Stimulated activated CD4-positive, alpha-beta T cell treated with anti-CD3 and anti-CD28 coated beads, Interleukin-12 subunit alpha, Interleukin-12 subunit beta, amount 100 ng/mL, for 24 hours (primary cell): ENCODE data around the gene MYCBP.
"Not testable (repeated sequence)": the region's sequence is repeated elsewhere in the genome, so short reads cannot be mapped to it uniquely, and the experiment has no call there.

Experiments
- DNase-seq, 2 experiments: peaks; one replicate each; pipeline ENCODE4 v3.0.0-alpha.2; 2020; ENCODE audit warnings: low read depth in 2 of 2

The MYCBP gene

DNA sequence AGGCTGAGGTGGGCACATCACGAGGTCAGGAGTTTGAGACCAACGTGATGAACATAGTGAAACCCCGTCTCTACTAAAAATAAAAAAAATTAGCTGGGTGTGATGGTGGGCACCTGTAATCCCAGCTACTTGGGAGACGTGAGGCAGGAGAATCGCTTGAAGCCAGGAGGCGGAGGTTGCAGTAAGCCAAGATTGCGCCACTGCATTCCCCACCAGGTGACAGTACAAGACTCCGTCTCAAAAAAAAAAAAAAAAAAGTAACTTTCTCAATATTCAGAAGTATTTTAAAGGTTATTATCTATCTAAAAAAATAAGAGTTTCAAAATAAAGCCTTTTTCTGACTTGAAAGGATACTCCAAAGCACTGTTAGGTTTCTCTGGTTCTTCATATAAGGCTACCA is 5.9 kb downstream of the MYCBP start:
- DNase-seq: no peak

DNA sequence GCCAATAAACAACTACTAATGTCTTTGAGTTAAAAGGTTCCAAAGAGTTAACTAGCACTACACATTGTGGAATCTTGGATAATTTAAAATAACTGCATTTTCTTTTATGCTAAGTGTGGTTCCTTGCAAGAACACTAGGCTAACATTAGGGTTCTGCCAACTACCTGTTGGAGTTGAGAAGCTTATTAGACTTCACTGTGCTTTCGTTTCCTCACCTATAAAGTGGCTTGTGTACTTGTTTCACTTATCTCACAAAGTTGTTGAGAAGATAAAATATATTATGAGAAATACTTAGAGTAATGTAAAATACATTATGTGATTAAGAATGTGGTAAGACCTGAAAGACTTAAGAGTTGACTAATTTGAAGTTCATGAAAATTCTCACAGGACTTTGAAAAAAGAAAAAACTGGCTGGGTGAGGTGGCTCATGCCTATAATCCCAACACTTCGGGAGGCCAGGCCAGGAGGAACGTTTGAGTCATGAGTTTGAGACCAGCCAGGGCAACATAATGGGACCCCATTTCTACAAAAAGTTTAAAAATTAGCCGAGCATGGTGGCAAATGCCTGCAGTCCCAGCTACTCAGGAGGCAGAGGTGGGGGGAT is 7.9 kb downstream of the MYCBP start:
- DNase-seq: no peak

DNA sequence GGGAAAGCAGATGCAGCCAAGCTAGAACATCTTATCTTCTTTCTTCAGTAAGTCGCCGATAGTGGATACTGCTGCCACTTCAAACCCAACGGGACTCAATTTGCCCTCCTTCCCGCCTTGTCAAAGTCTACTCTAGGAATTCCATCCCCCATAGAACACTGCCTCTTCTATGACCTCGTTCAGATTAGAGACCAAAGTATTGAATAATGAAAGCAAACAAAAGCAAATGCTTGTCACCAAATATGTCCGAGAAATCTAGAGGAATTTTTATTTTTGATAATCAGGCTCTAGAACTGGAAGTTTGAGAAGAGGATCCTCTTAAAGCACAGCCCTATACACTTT is 12.7 kb downstream of the MYCBP start:
- DNase-seq: no peak

DNA sequence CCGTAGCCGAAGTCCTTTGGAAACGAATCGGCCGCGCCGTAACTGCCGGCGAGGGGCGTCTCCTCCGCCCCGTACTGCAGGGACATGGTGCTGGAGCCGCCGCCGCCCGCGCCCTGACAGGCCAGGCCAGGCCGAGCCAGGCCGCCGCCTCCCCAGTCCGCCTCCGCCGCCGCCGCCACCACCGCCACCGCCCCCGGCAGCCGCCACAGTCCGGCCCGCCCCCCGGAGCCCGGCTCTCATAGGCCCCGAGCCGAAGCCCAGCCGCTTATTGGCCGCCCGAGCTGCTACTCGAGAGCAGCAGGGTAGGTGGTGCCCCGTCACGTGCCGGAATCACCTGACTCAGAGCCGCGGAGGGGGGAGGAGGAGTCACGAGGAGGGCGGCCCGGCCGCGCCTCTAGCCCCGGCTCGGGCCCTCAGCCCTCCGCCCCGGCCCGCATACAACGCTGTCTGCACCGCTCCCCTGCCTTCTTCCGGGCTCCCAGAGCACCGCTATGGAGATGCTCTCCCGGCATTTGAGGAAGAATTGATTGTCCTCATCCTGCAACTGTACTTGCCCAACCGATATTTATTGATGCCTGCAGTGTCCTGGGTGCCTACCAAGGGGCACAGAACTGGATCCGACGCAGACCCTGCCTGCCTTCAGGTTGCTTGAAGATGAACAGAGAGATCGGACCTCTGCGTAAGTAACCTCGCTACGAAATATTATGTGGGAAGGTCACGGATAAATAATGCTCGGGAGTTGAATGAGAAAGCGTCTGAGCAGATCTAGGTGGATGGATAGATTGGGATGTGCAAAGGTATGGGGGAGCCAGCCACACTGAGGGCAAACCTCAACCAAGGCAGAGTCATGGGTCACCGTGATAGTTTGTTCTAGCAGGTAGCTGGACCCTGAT is 13.3 kb downstream of the MYCBP start, which contains the start of gene RRAGC:
Gene RRAGC, minus strand, starts transcription at position 212 of the 893 bp plus-strand sequence. Its CDS starts 126 bp downstream, at position 86.
- peak; percentile 96 to 98 for DNase-seq

DNA sequence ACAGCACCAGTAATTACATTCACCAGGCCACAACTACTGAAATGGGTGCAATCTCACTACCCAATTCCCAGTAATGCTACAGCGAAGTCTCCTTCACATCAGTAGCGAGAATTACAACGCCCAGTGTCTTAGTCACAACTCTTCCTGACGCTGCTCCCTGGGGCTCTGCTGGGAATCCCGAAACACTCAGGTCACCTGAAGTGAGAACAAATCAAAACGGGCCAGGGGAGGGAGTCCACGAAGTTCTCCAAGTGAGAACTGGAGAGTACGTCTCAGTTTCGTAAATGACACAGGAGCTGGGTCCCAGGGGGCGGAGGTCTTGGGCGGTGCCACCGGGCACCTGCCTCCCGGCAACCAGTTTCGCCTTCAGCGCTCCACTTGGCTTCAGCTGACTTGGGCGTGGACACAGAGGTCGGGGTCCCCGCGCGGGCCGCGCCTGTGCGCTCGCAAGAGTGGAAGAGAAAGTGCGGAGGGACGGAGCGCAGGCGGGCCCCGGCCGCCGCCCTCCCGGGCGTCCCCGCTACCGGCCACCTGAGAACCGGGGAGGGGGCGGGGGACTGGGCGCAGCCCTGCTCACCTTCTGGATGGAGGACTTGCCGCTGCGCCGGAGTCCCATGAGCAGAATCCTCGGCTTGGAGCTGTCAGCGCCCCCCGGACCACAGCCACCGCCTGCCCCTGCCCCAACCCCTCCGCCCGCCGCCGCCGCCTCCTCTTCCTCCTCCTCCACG is 14.2 kb downstream of the MYCBP start:
- peak; percentile 27 to 51 for DNase-seq

DNA sequence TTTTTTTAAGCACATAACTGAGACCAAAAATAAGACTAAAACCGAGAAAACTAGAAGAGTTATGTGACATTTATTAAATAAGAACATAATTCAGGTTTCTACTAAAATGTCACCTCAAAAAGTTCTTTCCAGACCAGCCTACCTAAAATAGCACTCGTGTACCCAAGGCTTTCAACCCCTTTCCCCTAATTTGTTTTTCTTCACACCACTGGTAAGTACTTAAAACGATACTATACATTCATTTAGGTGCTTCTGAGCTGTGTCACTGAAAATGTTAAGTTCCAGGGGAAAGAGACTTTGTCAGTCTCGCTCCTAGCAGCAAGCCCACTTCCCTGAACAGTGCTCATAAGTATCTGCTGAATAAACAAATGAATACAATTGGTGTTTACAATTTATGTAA is 20.4 kb downstream of the MYCBP start:
- no peak for DNase-seq

DNA sequence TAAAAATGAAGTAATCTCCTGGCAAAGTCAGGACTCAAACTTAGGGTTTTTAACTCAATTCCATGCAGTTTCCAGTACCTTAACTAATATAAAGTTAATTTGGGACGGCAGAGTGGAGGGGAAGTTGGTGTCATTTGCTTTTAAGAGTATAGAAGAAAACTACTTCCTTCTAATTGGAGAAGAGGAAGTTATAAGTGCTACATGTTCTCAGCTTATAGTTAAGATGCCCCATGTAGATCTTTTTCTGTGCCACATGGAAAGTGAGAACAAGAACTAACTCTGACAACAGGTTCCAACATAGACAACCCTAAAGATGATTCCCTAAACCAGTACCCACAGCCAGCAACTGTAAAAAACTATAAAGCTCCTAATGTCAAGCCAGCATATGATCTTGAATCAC is 25.1 kb downstream of the MYCBP start:
- no peak for DNase-seq

DNA sequence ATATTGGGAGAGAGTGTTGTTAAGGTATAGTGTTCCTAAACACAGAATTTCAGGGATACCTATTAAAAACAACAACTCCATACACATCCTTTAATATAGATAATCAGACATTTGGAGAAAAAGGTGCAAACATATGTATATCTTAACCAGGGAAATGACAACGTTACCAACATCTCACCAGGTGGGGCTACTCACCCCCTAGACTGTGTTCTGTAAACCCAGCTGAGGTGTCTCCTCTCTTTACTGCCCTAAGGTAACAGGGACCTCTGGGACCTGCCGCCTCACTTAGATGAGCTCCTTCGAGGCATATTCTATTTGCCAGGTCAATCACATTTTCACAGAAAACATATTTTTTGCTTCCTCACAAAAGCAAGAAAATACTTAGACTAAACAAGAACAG is 26.9 kb downstream of the MYCBP start:
- DNase-seq: no peak

DNA sequence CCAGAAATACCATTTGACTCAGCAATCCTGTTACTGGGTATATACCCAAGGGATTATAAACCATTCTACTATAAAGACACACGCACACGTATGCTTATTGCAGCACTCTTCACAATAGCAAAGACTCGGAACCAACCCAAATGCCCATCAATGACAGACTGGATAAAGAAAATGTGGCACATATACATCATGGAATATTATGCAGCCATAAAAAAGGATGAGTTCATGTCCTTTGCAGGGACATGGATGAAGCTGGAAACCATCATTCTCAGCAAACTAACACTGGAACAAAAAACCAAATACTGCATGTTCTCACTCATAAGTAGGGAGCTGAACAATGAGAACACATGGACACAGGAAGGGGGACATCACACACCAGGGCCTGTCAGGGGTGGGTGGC is 28.1 kb downstream of the MYCBP start:
- DNase-seq: not testable (repeated sequence)

DNA sequence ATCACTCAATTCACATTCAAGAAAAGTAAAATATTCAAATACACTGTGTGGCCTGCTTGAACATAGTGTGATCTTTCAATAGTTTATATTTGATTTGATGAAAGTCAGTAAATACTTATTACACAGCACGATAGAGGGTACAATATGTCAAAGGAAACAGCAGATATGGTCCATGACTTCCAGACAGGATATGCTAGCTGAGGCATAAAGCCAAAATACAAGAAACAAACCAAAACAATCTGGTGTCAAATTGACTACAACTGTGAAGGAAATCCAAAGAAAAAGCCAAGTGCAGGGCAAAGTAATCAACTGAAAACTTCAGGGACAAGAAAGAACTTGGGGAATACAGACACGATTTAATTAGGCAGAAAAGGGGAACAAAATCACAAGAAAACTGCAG is 32.9 kb downstream of the MYCBP start:
- DNase-seq: no peak

DNA sequence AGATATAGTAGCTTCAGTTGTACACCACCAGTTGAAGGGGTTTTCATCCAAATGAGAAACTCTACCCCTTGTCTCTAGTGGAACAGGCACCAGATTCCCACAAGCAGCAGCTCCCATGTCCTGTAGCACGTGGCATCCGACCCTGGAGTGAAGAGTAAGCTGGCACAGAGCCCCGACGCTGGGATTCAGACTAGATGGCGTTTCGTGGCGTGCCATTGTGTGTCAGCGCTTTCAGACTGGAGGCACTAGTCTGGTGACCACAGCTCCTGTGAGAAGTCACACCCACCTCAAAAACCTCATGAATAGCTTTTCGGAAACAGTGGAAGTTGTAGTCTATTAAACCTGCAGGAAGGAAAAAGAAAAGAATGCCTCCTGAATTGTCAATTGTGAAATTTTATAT is 33.8 kb downstream of the MYCBP start:
- no peak for DNase-seq

DNA sequence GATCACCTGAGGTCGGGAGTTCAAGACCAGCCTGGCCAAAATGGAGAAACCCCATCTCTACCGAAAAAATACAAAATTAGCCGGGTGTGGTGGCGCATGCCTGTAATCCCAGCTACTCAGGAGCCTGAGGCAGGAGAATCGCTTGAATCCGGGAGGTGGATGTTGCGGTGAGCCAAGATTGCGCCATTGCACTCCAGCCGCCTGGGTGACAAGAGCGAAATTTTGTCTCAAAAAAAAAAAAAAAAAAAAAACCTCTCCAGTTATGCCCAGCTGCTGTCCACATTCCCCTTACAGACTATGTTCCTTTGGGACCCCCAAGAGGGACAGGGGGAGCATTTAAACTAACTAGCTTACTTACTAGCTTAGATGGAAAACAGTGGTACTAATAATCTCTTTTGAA is 36.8 kb downstream of the MYCBP start:
- DNase-seq: not testable (repeated sequence)

DNA sequence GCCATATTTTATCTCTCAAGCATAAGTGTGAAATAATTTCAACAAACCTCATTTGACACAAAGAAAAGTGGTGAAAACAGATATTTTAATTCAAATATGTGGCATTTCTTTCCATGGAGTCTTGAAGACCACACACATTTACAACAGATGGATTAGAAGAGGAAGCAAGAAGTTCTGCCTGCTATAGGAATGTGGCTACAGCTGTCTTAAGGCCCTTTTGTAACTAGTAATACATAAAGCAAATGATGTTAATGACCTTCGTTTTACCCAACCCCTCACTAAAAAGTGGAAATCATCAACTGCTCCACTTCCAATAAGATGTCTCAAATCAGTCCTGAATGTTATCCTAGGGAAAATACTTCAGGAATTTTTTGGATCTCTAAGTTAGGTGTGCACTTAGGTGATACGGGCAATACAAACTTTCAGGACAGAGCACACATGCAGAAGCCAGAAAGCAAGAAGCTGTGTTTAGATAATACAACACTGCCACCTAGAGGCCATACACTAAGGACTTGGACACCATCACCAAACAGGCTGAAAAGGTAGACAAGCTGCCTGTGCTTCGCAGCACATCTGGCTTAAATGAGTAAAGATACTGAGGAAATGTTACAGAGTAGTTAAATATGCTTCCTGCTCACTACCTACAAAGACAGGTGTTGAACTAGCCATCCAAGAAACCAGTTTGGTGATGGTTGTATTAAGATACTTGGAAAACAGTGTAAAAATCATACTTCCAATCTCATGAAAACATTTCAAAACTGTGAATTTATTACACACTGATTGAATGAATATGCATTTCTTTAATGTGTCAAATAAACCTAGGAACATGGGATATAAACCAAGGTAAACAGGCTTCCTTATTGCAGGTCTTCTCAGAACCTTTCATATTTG is 38.0 kb downstream of the MYCBP start:
- no peak for DNase-seq

DNA sequence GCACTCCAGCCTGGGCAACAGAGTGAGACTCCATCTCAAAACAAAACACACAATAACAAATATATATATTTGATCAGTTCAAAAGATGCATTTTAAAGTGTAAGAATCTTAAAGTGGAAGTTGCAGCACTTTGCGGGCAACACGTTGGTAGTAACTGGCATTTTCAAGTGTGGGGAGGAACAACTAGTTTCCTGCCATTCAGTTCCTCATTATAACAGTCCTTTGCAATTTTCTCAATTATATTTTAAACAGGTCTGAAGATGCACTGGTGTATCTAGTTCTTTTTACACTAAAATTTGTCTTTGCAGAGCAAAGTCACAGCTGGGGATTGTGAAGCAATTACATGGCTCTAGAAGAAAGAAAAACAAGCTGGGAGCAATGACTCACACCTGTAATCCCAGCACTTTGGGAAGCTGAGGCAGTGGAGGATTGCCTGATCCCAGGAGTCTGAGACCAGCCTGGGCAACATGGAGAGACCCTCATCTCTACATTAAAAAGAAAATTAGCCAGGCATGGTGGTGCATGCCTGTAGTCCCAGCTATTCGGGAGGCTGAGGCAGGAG is 38.8 kb downstream of the MYCBP start:
- no peak for DNase-seq

DNA sequence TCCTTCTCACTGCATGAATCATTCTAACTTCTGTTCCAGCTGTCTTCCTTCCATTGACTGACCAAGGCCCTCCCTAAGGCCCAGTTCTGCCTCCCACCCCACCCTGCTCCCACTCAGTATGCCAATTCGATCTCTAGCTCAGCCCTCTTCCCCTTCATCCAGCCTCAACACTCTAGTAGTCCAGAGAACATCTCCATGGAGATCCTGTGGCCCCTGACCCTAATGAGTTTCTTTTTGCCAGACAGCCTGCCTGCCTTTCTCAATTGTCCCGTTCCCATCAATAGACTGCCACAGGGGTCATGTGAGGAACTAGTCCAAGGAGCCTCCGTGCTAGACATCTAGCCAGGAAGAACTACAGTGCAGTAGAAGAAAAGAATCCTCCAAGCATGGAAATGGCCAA is 40.0 kb downstream of the MYCBP start:
- no peak for DNase-seq

DNA sequence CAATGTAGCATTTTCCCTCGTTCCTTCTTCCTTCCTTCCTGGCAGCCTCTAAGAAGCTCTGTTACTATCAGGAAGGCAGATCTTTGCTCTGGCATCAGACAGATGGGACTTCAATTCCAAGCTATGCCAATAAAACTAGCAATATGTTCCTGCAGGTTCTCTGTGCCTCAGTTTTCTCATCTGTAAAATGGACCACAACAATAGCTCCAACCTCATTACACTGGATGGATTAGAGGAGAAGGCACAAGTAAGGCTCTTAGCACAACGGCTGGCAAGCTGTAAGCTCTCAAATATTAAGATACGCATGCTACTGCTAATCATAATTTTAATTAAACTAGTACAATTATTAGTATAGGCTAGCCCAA is 40.8 kb downstream of the MYCBP start:
- no peak for DNase-seq

DNA sequence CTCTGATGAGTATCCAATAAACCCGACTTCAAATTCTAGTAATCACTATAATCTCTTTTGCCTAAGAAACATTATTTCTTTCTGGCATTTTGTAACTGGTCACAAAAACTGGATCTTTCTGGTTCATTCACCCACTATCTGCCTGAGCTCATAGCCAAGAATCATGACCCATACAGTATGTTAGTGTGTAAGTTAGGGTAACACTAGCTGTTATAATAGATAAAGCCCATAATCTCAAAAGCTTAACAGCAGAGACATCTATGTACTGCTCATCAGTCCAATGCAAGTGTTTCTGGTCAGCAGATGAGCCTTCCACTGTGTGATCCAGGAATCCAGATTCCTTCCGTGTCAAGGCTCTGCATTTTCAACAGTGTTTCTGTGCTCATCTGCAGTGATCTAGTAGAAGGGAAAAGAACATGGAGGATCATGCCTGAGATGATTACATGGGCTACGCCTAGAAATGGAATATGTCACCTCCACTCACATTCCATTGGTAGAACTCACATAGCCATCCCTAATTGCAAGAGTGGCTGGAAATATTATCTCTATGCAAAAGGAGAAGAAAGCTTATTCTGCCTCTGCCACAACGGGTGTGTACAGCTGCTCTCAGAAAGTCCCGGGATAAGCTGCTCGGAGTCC is 41.3 kb downstream of the MYCBP start:
- DNase-seq: no peak

DNA sequence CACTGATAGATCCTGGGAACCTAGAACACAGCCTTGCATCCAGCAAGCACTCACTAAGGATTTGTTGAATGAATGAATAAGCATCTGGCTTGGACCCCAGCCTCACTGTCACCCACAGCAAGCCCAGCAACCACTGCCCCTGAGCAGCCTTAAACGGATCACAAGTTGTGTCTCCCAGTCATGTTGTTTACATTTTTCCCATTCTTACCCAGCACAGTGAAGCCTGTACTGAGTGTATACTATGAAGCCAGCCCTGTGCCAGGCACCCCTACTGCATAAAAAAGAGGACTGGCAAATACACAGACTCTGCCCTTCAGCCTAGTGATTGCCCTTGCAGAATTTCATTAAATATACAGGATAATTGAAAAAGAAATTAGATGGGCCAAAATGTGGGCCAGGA is 43.8 kb downstream of the MYCBP start:
- DNase-seq: no peak

DNA sequence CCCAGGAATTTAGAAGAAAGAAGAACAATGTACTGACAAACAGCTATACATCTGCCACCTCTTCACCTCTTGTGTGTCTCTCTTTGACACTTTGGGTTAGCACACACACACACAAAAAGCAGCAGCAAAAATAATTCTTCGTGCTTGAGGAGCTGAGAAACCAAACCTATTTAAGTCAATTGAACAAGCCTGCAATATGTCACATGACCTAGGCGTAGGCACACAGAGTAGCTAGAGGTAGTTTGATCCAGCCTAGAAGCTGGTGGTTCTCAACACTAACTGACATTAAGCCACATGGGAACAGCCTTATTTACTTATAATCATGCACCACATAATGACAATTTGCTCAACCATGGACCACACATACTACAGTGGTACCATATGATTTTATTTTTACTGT is 45.8 kb downstream of the MYCBP start:
- no peak for DNase-seq

DNA sequence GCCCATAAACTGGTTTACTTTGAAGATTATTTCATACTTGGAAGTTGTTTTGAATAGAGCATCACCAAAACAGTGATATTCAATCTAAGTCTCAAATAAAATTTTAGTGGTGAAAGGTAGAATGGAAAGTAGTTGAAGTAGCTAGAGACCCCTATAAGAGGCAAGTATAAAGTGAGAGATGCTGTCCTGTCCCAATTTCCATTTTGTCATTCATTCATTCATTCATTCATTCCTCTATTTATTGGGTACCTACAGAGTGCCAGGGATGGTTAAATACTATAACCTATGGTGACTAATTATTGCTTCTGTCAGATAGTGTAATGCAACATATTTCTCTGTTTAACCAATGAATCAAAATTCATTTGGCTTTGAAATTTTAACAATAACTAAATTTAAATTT is 46.3 kb downstream of the MYCBP start:
- DNase-seq: no peak

DNA sequence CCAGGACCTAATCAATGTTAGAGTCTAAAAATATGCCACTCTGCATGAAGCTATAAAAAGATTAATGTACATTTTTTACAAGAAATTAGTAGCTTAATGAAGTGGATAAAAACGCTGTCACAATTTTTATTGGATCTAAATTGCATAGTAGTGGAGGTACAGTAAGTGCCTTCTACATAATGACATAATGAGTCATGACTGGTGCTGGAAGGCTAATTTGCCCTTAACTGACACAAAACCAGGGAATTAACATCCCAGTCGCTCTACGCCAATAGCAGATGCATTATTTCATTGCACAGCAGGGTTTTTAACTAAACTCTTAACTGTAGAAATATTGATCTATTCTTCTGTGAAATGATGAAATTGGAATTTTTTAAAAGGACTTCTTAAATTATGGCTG is 46.9 kb downstream of the MYCBP start:
- no peak for DNase-seq
